GM23248 (cell line): ENCODE measurements around the gene NFATC2.

Source experiments
- EZH2 ChIP-seq: fragments of 200-600 bp; sonication (generic); IDR thresholded peaks from 2 replicates; pipeline ENCODE4 v1.6.1; 2018; ENCODE audit warnings: antibody characterized with exemption, mild to moderate bottlenecking; ENCODE audit not compliant: insufficient read depth, poor library complexity, severe bottlenecking
- EZH2phosphoT487 ChIP-seq: fragments of 200-600 bp; sonication (generic); IDR thresholded peaks from 2 replicates; pipeline ENCODE4 v1.6.1; 2018; ENCODE audit warnings: antibody characterized with exemption, moderate library complexity, mild to moderate bottlenecking, low read depth; ENCODE audit not compliant: insufficient read depth

DNA sequence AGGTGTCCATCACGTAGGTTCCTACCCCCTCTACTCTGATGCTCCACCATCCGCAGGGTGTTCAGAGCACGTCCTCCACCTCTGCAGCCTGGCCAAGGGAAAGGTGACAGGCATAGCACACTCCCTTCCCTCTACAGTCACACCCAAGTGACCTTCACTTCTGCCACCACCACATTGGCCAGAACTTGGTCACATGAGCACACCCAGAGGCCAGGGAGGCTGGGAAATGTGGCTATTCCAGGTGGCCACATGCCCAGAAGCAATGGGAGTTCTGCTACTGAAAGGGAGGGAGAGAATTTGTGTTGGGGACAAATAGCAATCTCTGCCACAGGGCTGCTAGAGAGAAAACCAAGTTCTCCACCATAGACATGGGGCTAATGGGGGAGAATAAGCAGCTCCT lies 180.3 kb downstream of the NFATC2 start:
- TF ChIP-seq EZH2phosphoT487 = no peak
- TF ChIP-seq EZH2 = no peak
